Esophagus squamous epithelium (tissue), 4 donors: ENCODE measurements around the gene HMGXB3.

Experiments
- POLR2A ChIP-seq, 4 donors: fragments of 450-650 bp; IDR thresholded peaks; one replicate each; pipeline ENCODE4 v1.6.1; 2017; ENCODE audit warnings: antibody characterized with exemption in 4 of 4, mild to moderate bottlenecking in 4 of 4, moderate library complexity in 3 of 4
- TF ChIP-seq, protein P1 (sequence below), 6 experiments: fragments of 450-650 bp in 4 of 6; fragments of 200-600 bp in 2 of 6; sonication (generic) in 2 of 6; IDR thresholded peaks; one replicate each; pipeline ENCODE4 v1.5.1; 2016 to 2019; ENCODE audit warnings: antibody characterized with exemption in 6 of 6, mild to moderate bottlenecking in 4 of 6, moderate library complexity in 4 of 6

DNA sequence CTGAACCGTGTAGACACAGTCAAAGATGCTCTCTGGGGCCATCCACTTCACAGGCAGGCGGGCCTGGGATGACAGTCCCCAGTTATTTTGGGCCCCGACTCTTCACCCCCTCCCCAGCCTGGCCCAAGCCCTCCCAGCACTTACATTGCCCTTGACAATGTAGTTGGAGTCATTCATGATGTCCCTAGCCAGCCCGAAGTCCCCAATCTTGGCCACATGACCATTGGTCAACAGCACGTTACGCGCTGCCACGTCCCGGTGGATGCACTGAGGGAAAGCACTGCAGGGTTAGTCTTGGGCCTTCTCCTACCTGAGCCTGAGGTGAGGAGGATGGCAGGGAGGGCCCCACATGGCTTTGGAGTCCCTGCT is 55.5 kb downstream of the HMGXB3 start:
- no peak for TF ChIP-seq POLR2A (IDR thresholded peaks at IDR 0.05)
- TF ChIP-seq, protein P1, sequence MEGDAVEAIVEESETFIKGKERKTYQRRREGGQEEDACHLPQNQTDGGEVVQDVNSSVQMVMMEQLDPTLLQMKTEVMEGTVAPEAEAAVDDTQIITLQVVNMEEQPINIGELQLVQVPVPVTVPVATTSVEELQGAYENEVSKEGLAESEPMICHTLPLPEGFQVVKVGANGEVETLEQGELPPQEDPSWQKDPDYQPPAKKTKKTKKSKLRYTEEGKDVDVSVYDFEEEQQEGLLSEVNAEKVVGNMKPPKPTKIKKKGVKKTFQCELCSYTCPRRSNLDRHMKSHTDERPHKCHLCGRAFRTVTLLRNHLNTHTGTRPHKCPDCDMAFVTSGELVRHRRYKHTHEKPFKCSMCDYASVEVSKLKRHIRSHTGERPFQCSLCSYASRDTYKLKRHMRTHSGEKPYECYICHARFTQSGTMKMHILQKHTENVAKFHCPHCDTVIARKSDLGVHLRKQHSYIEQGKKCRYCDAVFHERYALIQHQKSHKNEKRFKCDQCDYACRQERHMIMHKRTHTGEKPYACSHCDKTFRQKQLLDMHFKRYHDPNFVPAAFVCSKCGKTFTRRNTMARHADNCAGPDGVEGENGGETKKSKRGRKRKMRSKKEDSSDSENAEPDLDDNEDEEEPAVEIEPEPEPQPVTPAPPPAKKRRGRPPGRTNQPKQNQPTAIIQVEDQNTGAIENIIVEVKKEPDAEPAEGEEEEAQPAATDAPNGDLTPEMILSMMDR (IDR thresholded peaks at IDR 0.05): no peak
